Measurements from ENCODE around the gene RRP1.

- TF ChIP-seq CTCF (conservative IDR thresholded peaks at IDR 0.05; ENCODE audit: low read depth, low read length), result no peak
- no peak for TF ChIP-seq EZH2 (IDR thresholded peaks at IDR 0.05; ENCODE audit: low read length, unreplicated experiment)
- no peak for TF ChIP-seq EZH2phosphoT487 (IDR thresholded peaks at IDR 0.05; ENCODE audit: borderline replicate concordance, low read length)
Observed at GRCh38 chr21:43767498-43767983, 21.8 kb upstream of the RRP1 start.
